Measurements from ENCODE around the gene NR4A2.

The NR4A2 gene

DNA sequence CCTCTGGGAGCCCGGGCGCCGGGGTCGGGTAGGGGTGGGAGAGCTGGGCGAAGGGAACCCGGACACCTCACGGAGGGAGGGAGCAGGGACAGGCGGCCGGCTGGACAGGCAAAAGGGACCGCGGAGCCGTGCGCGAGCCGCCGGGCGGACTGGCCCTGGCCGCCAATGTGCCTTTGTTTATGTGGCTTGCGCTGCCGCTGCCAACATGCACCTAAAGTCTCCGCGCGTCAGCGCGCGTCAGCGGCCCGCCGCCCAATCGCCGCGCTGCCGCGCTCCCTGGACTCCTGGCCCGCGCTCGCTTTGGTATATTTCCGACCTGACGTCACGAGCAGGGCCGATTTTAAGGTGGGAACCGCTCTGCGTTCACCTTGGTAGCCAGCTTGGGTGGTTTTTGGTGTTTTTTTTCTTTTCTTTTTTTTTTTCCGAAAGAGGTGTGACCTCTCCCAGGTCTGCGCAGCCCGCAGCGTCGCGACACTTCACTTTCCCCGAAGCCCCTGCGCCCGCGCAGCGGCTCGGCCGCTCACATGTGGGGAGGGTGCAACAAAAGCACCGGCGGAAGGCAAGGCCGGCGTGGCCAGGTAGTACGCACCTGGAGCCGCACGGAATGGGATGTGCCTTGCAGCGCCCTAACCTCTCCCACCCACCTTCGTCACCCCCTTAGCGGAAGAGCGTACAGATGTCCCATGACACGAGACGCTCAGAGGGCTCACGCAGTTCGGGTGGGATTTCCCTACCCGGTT is at the start of gene NR4A2:
TSS of gene NR4A2 (minus strand) at position 188 of the 740 bp plus-strand sequence. CDS start 2,535 bp downstream, outside the sequence.
- peak; percentile 96 for DNase-seq

DNA sequence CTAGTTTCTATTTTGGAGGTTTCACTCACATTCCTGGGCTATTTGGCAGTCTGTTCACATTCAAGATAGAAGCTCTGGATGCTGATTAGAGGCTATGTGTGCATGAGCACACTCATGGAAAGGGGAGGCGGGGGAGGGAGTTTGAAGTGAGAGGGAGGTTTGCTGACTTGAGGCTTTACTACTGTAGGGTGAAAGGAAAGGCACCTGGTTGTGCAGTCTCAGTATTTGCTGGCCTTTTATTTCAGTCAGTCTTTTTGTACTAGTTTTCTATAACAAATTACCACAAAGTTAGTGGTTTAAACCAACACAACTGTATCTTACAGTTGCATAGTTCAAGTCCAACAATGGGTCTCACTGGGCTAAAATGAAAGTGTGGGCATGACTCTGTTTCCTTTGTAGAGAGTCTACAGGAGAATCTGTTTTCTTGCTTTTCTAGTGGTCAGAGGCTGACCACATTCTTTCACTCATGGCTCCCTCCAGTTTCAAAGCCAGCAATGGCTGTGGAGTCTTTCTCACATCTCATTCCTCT is 47.7 kb upstream of the NR4A2 start:
- no peak for DNase-seq

DNA sequence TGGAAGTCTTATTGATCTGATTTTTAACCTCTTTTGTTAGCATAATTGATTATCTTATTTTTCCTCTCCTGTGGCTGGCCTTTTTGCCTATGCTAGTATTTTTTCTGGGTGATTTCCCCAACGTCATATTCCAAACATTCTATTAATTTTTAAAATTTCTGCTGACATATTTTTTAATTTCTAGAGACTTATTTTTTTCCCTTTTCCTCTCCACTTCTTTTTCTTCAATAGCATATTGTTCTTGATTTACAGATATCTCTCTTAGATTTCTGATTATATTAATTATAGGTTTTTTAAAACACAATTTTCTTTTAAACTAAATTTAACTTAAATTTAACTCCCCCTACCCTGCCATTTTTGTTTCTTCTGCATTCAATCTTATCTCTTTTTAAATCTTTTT is 47.2 kb upstream of the NR4A2 start:
- no peak for DNase-seq

DNA sequence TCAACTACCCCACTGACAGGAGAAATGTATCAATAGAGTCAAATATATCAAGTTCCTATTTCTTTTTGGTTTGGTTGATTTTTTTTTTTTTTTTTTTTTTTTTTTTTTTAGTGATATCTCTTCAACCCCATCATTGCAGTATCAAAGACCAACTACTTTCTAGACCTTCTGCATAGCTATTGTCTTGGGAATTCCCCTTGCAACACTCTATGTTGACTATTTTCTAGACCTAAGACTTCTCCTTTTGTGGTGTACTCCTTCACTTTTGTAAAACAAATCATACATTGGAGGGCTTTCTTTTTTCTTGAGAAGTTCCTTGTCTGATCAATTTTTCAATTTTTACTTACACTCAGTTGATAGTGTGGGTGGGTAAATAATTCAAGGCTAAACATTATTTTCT is 46.5 kb upstream of the NR4A2 start:
- DNase-seq: no peak

DNA sequence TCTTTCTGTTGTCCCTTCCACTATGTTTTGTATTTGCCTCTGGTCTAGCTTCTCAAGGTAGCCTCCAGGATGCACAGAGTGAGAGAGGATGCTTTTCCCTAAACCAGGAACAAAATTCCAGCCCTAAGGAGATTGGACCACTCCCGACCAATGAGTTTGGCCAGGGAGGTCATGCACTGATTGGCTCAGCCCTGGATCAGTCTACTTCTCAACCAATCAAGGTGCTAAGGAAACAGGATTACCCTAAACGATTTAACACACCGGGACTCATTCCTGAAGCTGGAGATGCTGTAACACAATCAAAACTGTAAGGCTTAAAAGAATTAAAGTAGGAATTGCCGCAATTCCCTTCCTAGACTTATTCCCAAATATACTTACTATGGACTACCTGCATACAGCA is 34.2 kb upstream of the NR4A2 start:
- no peak for DNase-seq

DNA sequence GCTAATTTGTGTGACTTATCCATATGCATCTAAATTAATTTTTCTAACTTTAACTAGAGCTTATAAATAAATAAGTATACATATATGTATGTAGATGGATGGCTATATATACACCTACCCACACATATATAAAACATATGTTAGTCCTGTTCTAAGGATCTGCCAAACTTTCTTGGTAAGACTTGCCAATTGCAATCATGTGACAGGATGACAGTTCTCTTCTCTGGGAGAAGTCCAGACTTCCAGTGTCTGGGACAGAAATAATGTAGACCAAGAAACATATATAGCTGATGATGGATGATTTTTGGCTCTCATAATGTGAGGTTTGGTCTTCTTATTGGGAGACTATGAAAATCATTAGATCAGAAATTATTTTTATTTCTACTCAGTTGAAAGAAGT is 30.6 kb upstream of the NR4A2 start:
- DNase-seq: no peak

DNA sequence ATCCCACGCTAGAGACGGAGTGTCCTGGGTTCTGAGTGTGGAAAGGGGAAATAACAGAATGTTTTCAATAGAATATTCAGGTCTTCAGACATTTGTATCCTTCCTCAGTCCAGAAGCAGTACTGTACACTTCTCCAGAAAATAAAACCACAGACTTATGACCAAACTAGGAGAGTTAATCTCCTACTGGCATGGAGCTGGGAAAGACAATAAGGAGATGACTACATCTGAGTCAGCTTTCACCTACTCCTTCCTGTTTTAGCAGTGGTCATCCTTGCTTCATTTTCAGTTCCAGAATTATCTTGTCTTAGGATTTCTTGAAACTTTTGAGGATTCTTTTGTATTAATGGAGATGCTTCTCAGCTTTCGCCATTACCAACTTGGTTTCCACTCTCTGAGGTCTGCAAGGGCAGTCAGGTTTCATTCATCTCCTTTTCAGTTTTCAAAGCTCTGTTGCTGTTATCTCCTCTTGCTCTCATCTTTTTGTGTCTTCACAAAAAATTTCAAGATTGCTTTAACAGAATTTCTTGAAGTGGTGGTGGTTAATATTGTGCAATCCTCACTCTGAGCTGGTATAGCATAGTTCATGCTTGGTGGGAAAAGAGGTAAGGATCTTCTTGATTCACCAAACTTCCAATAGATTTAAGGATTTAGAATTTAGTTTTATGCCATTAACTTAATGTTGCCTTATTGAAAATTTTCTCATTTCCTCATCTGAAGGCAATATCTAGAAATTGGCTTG is 23.7 kb upstream of the NR4A2 start:
- no peak for DNase-seq

DNA sequence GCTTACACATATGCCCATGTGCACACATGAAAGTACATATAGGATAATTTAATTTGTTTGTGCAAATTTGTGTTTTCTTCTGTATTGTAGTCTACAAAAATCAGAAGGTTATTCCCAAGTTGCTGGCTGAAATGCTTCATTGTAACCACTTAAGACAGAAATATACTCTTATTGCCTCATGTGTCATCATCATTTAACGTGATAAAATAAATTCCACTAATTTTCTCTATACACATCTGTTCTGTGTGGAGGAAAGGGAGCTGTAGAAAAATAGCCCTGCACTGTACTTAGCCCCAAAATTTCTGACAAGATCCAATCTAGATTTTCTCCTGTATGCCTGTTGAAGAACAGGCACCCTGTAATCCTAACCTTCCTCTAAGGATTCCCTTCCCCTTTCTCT is 20.4 kb upstream of the NR4A2 start:
- no peak for DNase-seq

DNA sequence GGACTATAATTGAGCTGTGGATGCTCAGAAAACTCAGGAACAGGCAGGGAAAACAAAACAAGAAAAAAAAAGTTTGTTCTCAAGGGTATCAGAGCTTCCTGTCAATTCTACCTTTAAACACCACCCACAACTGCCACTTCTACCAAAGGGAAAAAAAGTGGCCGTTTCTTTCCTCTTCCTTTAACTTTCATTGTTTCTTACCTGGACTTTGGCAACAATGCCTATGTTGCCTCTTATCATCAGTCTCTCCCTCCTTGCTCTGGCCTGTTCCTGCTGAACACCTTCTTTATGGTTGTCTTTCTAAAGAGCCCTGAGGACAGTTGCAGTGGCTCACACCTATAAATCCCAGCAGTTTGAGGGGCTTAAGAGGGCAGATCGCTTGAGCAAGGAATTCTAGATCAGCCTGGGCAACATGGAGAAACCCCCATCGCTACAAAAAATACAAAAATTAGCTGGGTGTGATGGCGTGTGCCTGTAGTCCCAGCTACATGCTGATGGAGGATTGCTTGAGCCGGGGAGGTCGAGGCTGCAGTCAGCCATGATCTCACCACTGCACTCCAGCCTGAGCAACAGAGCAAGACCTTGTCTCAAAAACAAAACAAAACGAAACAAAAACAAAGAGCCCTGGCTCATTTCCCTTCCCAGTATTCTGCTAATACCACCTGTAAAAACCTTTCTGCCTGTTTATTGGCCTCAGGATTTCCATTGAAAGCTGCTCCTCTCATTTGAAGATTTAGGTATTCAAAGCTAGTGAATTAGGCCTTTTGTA is 18.0 kb upstream of the NR4A2 start:
- no peak for DNase-seq

DNA sequence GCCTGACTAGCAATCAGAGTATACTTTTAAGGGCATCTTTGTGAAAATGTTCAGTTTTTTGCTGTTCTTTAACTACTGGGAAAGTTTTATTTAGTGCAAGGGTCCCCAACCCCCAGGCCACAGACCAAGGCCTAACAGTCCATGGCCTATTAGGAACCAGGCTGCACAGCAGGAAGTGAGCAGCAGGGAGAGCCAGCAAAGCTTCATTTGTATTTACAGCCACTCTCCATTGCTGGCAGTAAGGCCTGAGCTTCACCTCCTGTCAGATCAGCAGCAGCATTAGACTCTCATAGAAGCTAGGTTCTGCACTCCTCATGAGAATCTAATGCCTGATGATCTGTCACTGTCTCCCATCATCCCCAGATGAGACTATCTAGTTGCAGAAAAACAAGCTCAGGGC is 17.1 kb upstream of the NR4A2 start:
- DNase-seq: no peak

DNA sequence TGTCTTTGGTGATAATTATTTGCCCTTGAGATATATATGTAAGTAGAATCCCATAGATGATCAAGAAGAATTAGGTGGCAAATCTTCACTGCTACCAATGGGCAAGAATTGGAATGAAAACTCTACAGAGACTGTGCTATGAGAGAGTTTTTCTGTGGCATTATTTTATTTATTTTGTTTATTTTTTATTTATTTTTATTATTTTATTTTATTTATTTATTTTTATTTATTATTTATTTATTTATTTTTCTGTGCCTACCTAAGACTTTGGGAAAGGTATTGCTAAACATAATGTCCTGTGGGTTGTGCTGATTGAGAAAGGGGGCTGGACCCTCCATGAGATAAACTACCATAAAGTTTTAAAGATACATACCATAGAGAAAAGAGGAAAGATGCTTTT is 16.6 kb upstream of the NR4A2 start:
- DNase-seq: no peak

DNA sequence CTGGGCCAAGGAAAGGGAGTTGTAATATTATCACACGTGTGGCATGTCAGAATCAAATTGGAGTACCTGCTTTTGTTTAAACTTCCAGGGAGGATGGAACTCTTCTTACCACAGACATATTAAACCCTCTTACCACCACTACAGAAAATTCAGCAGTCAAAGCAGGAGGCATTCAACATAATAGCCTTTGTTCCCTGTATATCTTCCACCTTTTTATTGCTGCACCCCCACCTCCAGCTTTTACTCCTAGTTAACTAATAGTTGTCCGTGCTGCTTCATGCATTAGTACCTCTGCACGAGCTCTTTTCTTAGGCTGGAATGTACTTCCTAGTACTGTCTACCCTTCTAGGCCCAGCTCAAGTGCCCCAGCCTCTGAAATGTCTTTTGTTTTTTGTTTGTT is 14.9 kb upstream of the NR4A2 start:
- no peak for DNase-seq

DNA sequence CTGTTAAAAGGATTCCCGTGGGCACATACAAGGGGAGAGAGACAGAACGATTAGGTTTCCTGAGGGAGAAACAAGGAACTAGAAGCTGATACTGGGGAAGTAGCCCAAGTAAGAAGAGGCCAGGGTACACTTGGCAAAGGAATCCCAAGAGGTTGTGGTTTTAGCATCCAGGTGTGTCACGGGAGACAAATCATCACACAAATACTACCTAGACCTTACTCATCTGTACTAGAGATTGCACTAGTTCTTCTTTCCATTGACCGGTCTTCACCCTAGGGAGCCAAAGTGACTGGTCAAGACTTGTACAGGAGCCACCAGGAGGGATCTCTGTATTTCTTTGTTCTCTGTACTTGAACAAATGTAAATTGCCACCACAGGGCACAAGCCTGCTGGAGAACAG is 14.2 kb upstream of the NR4A2 start:
- DNase-seq: no peak

DNA sequence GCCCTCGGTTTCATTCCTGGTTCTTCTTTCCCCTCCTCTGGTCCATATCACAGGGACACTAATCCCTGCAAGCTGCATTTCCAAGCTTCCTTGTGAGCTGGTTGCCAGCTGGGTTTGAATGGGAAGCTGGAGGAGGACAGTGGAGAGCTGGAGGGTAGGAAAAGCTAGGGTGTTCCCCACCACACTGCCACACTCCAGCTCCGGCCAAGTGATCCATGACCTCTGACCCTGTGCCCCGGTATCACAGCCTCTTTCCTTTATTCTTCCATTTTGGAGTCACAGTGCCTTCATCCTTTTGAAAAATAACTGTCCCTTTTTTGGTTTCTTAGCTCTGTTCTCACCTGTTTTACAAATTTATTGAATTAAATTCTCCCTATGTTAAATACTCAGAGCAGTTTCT is 13.1 kb upstream of the NR4A2 start:
- no peak for DNase-seq

DNA sequence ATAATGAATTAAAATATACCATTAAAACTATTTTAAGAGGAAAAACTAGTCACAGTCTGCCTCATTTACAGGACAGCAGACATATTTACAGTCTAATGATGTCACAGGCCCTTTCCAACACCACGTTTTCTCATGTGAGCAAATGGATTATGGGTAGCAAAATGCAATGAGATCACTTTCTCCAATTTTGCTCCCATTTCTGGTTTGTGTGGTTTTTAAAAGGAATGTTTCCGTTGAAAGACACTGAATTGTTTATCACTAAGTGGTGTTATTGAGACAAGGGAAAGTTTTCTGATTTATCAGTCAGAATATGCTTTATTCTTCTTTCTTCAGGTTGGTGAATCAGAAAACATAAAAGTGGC is 11.4 kb upstream of the NR4A2 start:
- DNase-seq: peak; percentile 39

DNA sequence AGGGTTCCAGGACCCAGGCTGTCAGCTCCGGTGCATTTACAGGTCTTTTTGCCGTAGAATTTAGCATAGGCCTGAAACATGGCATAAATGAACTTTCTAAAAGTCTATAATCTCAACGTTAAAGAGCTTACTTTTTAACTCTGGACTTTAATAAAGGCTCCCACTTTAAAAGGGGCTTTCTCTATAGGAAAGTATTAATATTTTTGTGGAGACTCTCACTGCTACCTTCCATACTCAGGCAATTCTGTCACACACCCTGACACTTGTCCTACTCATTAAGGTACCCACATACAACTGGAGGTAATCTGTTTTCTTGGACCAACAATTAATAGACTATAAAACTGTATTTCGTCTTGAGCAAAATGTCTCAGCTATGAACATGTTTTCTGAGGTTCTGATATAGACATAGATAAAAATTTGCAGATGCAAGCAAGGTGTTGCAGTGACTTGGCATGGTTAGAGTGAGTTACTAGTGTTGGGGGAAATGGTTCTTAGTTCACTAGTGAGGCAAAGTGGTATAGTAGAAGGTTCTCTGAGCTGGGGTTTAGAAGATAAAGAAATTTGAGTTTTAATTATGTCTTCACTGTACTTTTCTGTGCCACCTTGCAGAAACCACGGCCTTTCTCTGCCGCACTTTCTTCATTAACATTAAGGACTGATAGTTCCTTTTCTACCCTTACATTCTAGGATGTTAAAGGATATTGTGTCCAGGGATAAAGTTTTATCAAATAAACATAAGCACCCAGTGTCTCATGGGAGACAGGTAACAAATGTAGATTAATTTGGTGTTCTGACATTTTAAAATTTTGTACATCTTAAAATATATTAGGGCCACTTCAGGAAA is 10.8 kb upstream of the NR4A2 start:
- peak; percentile 48 for DNase-seq

DNA sequence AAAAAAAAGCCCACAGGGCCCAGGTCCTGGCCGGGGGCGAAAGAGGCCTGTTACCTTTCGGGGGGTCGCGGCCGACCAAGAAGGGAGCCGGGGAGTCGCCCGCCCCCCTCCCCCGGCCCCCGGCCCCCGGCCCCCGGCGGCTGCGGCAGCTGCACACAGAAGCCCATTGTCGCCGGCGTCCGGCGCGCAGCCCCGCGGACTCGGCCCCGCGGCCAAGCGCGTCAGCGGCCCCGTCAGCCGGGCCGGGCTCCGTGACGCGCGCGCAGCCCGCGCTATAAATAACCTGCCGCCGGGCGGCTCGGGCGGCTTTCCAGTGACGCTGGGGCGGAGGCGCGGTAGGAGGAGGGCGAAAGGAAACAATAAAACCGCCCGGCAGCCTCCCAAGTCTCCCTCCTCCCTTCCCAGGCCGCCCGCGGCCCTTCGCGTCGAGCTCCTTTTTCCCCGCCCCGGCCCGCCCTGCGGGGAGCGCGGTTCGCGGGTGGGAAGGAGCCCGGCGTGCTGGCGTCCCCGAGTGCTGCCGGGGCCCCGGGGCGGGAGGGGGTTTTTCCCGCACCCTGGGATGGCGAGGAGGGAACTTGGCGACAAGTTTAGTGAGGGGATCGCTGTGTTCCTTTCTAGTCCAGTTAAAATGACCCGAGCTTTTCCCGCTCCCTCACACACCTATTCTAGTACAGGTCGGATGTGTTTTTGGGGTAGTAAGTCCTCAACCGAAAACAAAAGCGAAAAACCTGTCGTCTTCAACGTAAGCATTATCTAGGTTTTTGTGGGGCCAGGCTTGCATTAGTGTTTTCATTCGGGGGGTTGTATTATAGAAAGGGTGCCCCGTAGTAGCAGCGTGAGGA is 10.0 kb upstream of the NR4A2 start:
- peak; percentile 94 for DNase-seq

DNA sequence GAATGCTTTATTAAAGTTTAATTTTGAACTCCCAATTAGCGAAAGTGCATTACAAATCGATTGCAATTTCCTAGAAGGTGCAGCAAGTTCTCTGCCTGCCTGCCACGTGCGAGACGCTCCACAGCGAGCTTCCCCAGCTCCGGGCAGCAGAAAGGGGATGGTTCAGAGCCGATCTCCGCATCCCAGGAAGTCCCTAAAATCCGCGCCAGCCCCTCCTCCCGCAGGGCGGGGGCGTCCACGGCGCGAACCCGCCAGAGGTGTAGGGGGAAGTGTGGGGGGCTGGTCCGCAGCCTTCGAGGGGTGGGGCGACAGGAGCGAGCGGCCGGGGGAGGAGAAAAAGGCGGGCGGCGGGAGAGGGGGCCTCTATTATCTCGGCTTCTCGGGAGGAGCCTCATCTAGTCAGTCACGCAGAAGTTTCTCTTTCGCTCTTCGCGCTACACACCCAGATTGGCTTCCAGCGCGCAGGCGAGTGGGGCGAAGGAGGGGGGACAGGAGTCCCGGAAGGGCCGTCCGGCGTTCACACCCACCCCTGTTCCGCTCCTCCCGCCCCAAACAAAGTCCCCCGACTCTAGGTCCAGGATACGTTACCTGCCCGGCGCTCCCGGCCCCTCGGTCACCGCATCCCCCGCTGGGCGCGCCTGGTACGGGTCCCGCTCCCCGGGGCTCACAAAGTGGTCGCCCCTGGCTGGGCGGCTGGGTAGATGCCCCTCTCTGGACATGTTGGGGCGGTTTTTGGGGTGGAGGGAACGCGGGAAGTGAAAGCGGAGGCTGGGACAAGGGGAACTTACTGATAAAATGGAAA is 9.1 kb upstream of the NR4A2 start:
- DNase-seq: peak; percentile 93

DNA sequence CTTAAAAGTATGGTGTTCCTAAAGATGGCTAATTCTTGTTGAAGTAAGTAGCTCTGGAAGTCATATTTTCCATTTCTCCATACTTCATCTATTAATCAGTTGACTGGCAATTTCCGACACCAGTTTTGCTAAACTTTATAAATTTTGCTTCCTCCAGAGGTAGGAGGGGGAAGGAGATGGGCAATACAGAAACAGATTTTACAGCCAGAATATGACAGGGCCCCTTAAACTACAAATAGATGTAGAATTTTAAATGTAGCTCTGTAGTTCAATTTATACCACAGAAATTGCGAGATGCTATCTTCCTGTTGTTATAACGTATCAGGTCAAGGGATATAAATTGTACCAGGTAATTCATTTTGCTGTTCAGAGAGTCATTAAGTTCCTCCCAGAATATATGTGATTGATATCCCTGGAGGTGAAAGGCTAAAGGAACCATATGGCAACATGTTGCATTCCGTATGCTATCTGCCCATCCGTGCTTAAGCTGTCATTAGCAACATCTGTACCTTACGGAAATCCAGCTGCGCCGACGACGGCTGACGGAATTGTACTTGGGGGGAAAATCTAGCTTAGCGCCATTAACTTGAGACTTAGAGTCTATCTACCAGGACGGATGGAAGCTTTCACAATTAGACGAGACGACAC is 8.4 kb upstream of the NR4A2 start:
- no peak for DNase-seq

DNA sequence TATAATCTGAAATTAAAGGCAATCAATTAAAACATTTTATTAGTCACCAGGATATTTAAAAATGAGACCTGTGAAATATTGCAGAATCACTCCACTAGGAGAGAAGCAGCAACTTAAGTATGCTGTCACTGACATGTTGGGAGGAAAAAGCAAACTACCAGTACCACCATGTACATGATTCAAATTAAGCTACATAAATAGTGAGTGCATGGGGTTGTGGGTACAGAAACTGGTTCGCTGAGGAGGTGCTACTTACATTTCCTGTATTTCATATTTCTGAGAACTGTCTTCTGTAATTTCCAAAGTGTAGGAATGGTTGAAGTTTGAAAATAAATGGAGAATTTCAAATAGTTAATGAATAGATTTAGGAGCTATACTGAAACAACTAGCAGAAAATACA is 7.9 kb upstream of the NR4A2 start:
- DNase-seq: peak; percentile 49

All from CD4-positive, alpha-beta T cell treated with Interleukin-17A for 1 hour (primary cell).